ENCODE results near the gene ZNF496. TPM values are rescaled to one million over a fixed set of nuclear protein-coding genes. Genes with fewer than 3 reads are reported as not detected.
"Not testable (repeated sequence)": the region's sequence is repeated elsewhere in the genome, so short reads cannot be mapped to it uniquely, and the experiment has no call there.

Gene ZNF496
- total RNA-seq, 2 donors from 2014 or later: 11.7 to 15.6 TPM

DNA sequence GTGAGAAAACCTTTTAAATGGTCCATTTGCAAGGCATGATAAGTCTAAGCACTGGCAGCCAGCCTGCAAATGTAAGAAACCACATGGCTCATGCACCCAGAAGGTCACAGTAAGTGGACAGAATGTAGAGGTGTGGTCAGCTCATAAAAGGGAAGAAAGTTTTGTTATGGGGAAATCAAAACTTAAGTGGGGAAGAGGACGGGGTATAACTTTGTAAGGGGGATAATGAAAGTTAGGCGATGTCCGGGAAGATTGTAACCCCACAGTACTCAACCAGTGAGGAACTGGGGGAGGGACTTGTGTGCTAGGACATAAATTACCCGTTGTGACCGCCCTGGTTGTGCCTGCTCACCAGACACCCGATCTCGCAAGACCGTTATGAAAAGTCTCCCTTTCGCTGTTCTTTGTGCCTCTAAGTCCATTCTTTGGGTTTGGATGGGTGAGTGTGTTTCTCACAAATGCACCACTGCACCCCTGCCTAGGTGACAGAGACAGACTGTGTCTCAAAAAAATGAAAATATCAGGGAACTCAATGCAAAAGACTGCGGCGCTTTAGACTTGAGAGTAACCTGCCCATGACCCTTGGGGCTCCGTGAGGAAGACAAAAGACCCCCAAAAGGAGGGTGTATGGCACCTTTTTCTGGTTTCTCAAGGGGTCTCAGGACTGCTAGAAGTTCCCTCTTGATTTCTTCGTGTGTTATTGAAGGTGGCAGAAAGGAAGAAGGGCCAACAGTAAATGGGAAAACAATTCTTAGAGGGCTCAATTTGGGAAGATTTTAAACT lies 28.6 kb upstream of the ZNF496 start:
- peak overlapping the region; percentile 39 for H3K27ac ChIP-seq
- no peaks in the 10 kb centered on the region for H3K36me3 ChIP-seq
- no peaks in the 10 kb centered on the region for H3K27me3 ChIP-seq
- peak; percentile 25 for DNase-seq
- H3K9me3 ChIP-seq: no peaks in the 10 kb centered on the region
- H3K4me3 ChIP-seq: no peak overlapping the region
- no peak for TF ChIP-seq CTCF (IDR thresholded peaks at IDR 0.05)
- no peak overlapping the region for H3K9ac ChIP-seq (ENCODE audit: low read depth in 2 of 2, low read length in 2 of 2)
- intact Hi-C loops (cut with DNase I): no loop called here
- no peaks in the 10 kb centered on the region for H3K4me1 ChIP-seq

- Histone ChIP-seq H3K9me3 (no peaks in the 10 kb centered on the region), H3K4me3 (no peak overlapping the region), H3K27ac (no peak overlapping the region), H3K36me3 (no peaks in the 10 kb centered on the region), H3K4me1 (no peaks in the 10 kb centered on the region), H3K9ac (ENCODE audit: low read depth in 2 of 2, low read length in 2 of 2) (no peak overlapping the region), H3K27me3 (no peaks in the 10 kb centered on the region)
- DNase-seq: no peak
- TF ChIP-seq CTCF (IDR thresholded peaks at IDR 0.05): no peak
- intact Hi-C loops (cut with DNase I): no loop called here
These were observed 27.9 kb upstream of the ZNF496 start for GRCh38 chr1:247359559-247359958.

DNA sequence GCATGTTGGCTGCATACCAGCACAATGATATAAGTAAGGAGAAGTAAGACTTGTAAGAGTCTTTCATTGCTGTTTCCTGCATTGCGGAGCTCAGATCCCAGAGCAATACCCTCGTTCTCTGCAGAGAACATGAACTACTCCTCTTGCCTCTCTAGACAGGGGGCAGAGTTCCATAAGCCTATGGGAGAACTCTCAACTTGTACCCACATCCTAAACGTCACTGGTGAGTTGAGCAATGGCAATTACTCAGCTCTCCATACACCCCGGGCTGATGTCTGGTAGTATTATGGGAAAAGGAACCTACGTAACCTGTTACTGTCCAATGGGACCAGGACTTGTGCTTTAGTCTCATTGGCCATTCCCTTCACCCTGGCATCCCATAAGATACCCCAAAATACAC lies 27.3 kb upstream of the ZNF496 start:
- Histone ChIP-seq H3K27me3 (no peaks in the 10 kb centered on the region), H3K36me3 (no peaks in the 10 kb centered on the region), H3K27ac (no peak overlapping the region), H3K4me1 (no peaks in the 10 kb centered on the region), H3K9me3 (no peaks in the 10 kb centered on the region), H3K4me3 (no peak overlapping the region), H3K9ac (ENCODE audit: low read depth in 2 of 2, low read length in 2 of 2) (no peak overlapping the region)
- TF ChIP-seq CTCF (IDR thresholded peaks at IDR 0.05): no peak
- DNase-seq: no peak
- intact Hi-C loops (cut with DNase I): no loop called here

GRCh38 chr1:247357781-247358211 lies 26.1 kb upstream of the ZNF496 start:
- TF ChIP-seq CTCF (IDR thresholded peaks at IDR 0.05): no peak
- Histone ChIP-seq H3K4me1 (no peaks in the 10 kb centered on the region), H3K36me3 (no peaks in the 10 kb centered on the region), H3K9ac (ENCODE audit: low read depth in 2 of 2, low read length in 2 of 2) (no peak overlapping the region), H3K27ac (no peak overlapping the region), H3K27me3 (no peaks in the 10 kb centered on the region), H3K4me3 (no peak overlapping the region), H3K9me3 (no peaks in the 10 kb centered on the region)
- DNase-seq: no peak
- intact Hi-C loops (cut with DNase I): no loop called here

GRCh38 chr1:247357052-247357780 lies 25.5 kb upstream of the ZNF496 start:
- Histone ChIP-seq H3K36me3 (no peaks in the 10 kb centered on the region), H3K27me3 (no peaks in the 10 kb centered on the region), H3K9me3 (no peaks in the 10 kb centered on the region), H3K4me1 (no peaks in the 10 kb centered on the region), H3K27ac (peak overlapping the region; percentile 24), H3K9ac (ENCODE audit: low read depth in 2 of 2, low read length in 2 of 2) (no peak overlapping the region), H3K4me3 (no peak overlapping the region)
- DNase-seq: no peak
- intact Hi-C loops (cut with DNase I): no loop called here
- TF ChIP-seq CTCF (IDR thresholded peaks at IDR 0.05): no peak

- H3K27ac ChIP-seq; DNase-seq; H3K4me1 ChIP-seq; intact Hi-C loops (cut with DNase I); H3K36me3 ChIP-seq; H3K9me3 ChIP-seq; H3K4me3 ChIP-seq; H3K9ac ChIP-seq (ENCODE audit: low read depth in 2 of 2, low read length in 2 of 2); H3K27me3 ChIP-seq: not testable (repeated sequence)
These were observed 23.5 kb upstream of the ZNF496 start for GRCh38 chr1:247355160-247355559.
